Stimulated activated CD8-positive, alpha-beta memory T cell treated with anti-CD3 and anti-CD28 coated beads, Interleukin-7, amount 100 ng/mL, for 1 hour (primary cell): Measurements from ENCODE around the gene IRF8.
"Not testable (repeated sequence)": the region's sequence is repeated elsewhere in the genome, so short reads cannot be mapped to it uniquely, and the experiment has no call there.

Experiments
- DNase-seq, 2 donors: peaks; one replicate each; pipeline ENCODE4 v3.0.0-alpha.2; 2020; ENCODE audit warnings: low read depth in 2 of 2

Gene IRF8

GRCh38 chr16:85892760-85893159 lies 6.2 kb upstream of the IRF8 start:
- DNase-seq, result no peak

GRCh38 chr16:85894266-85894665 lies 4.7 kb upstream of the IRF8 start:
- DNase-seq, result no peak

GRCh38 chr16:85897382-85897781 lies 1.6 kb upstream of the IRF8 start:
- DNase-seq, result no peak

GRCh38 chr16:85899444-85899843 lies 482 bp downstream of the IRF8 start:
- no peak for DNase-seq

GRCh38 chr16:85900027-85900792 lies 1.2 kb downstream of the IRF8 start:
- DNase-seq, result no peak

- no peak for DNase-seq
Measured at GRCh38 chr16:85901110-85901509, 2.1 kb downstream of the IRF8 start.

- no peak for DNase-seq
Measured at GRCh38 chr16:85901773-85902365, 2.9 kb downstream of the IRF8 start.

- peak in 1 of 2 donors; percentile 27 for DNase-seq
Measured at GRCh38 chr16:85902366-85903155, 3.6 kb downstream of the IRF8 start.

GRCh38 chr16:85903559-85903958 lies 4.6 kb downstream of the IRF8 start:
- DNase-seq, result no peak

GRCh38 chr16:85905110-85906095 lies 6.4 kb downstream of the IRF8 start:
- DNase-seq, result no peak

- DNase-seq, result no peak
Measured at GRCh38 chr16:85906349-85906748, 7.4 kb downstream of the IRF8 start.

- DNase-seq, result not testable (repeated sequence)
Measured at GRCh38 chr16:85907231-85907630, 8.3 kb downstream of the IRF8 start.

GRCh38 chr16:85908444-85908843 lies 9.5 kb downstream of the IRF8 start:
- no peak for DNase-seq

GRCh38 chr16:85908889-85909589 lies 10.1 kb downstream of the IRF8 start:
- DNase-seq, result no peak

- no peak for DNase-seq
Measured at GRCh38 chr16:85909932-85910853, 11.2 kb downstream of the IRF8 start.

- DNase-seq, result no peak
Measured at GRCh38 chr16:85910854-85911247, 11.9 kb downstream of the IRF8 start.

- no peak for DNase-seq
Measured at GRCh38 chr16:85911251-85911930, 12.4 kb downstream of the IRF8 start.

- no peak for DNase-seq
Measured at GRCh38 chr16:85912211-85912974, 13.4 kb downstream of the IRF8 start.
